ENCODE results near the gene HERPUD1.
"Not testable (repeated sequence)": the region's sequence is repeated elsewhere in the genome, so short reads cannot be mapped to it uniquely, and the experiment has no call there.

HERPUD1 gene, protein sequence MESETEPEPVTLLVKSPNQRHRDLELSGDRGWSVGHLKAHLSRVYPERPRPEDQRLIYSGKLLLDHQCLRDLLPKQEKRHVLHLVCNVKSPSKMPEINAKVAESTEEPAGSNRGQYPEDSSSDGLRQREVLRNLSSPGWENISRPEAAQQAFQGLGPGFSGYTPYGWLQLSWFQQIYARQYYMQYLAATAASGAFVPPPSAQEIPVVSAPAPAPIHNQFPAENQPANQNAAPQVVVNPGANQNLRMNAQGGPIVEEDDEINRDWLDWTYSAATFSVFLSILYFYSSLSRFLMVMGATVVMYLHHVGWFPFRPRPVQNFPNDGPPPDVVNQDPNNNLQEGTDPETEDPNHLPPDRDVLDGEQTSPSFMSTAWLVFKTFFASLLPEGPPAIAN

DNA sequence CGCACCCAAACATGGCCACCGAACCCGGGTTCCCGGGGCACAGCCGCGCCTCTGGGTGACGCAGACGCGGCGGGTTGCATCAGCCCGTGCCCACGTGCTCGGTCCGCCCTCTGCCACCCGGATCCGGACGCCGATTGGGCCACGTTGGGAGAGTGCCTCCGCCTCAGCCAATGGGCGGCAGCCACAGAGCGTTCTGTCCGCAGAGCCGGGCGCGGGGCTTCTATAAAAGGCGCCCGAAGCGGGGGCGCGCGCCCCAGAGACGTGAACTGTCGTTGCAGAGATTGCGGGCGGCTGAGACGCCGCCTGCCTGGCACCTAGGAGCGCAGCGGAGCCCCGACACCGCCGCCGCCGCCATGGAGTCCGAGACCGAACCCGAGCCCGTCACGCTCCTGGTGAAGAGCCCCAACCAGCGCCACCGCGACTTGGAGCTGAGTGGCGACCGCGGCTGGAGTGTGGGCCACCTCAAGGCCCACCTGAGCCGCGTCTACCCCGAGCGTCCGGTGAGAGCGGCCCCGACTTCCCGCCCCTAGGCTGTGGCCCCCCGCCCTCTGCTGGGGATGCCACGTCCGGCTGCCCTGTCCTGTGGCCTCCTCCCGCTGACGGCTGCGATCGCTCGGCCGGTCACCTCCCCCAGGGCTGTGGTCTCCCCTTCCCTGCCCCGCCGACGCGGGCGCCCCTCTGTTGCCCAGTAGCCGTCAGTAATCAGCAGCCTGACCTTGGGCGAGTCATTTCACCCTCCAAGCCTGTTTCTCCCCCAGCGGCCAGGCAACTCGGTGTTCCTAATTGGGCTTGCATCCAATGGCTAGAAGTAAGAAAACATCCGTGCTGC, at the start of gene HERPUD1:
Gene HERPUD1 (plus strand): TSS at position 251 of the 829 bp plus-strand sequence. CDS start 103 bp downstream, at position 354.
- H3K27ac ChIP-seq, result peak within 1 kb of the TSS; percentile 96

DNA sequence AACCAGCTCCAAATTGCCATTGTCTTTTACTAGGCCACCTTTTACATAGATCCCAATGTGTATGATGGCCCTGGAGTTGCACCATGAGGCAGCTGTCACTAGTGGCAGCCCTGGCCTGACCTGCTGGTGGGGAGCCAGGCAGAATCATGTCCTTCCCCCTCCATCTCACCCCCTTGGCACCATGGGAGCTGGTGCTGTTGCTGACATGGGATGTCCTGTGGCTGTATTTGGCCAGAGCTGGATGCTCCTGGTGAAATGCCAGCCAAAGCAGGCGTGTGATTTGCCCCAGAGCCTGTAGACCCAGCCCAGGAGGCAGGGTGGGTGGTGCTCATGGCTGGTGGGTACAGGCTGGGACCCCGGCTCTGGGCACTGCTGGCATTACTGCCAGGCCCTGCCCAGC, 48.4 kb upstream of the HERPUD1 start:
- no peak overlapping the region for H3K27ac ChIP-seq
- TF ChIP-seq, protein P1, sequence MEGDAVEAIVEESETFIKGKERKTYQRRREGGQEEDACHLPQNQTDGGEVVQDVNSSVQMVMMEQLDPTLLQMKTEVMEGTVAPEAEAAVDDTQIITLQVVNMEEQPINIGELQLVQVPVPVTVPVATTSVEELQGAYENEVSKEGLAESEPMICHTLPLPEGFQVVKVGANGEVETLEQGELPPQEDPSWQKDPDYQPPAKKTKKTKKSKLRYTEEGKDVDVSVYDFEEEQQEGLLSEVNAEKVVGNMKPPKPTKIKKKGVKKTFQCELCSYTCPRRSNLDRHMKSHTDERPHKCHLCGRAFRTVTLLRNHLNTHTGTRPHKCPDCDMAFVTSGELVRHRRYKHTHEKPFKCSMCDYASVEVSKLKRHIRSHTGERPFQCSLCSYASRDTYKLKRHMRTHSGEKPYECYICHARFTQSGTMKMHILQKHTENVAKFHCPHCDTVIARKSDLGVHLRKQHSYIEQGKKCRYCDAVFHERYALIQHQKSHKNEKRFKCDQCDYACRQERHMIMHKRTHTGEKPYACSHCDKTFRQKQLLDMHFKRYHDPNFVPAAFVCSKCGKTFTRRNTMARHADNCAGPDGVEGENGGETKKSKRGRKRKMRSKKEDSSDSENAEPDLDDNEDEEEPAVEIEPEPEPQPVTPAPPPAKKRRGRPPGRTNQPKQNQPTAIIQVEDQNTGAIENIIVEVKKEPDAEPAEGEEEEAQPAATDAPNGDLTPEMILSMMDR (conservative IDR thresholded peaks at IDR 0.05), result no peak
- no peak for TF ChIP-seq ZFX (IDR thresholded peaks at IDR 0.05)

More for the DNA sequence above, at the start of gene HERPUD1:
- TF ChIP-seq ZFX (IDR thresholded peaks at IDR 0.05), result no peak
- TF ChIP-seq, protein P1 (conservative IDR thresholded peaks at IDR 0.05), result no peak

DNA sequence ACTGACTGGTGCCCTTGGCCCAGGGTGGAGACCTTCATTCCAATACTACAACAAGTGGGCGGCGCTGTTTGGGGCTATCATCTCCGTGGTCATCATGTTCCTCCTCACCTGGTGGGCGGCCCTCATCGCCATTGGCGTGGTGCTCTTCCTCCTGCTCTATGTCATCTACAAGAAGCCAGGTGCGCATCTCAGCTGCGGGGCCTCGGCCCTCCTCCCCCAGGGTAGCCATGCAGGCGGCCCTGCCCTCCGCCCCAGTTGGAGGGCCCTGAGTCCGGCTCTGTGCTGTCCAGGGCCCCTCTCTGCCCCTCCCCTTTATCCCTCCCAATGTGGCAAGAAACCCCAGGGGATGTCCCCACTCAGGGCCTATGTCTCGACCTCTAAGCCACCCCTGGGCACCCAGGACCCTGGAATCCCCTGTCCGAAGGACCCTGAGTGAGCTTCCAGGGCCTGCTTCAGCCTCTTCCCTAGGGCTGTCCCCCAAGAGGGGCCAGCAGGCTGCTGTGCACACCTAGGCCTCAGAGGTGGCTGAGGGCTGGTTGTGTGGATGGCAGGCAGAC, 47.8 kb upstream of the HERPUD1 start:
- no peak overlapping the region for H3K27ac ChIP-seq
- TF ChIP-seq ZFX (IDR thresholded peaks at IDR 0.05), result no peak
- TF ChIP-seq, protein P1 (conservative IDR thresholded peaks at IDR 0.05), result no peak

DNA sequence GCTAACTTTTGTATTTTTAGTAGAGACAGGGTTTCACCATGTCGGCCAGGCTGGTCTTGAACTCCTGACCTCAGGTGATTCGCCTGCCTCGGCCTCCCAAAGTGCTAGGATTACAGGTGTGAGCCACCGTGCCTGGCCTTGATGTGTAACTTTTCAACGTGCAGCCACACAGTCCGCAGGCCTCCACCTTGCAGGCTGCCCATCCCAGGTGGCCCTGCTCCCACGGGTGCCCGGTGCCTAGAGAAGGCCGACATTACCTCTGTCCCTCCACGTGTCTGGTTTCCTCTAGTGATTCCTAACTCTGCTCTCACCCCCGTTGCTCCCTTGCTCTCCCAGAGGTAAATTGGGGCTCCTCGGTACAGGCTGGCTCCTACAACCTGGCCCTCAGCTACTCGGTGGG, 47.0 kb upstream of the HERPUD1 start:
- not testable (repeated sequence) for H3K27ac ChIP-seq

DNA sequence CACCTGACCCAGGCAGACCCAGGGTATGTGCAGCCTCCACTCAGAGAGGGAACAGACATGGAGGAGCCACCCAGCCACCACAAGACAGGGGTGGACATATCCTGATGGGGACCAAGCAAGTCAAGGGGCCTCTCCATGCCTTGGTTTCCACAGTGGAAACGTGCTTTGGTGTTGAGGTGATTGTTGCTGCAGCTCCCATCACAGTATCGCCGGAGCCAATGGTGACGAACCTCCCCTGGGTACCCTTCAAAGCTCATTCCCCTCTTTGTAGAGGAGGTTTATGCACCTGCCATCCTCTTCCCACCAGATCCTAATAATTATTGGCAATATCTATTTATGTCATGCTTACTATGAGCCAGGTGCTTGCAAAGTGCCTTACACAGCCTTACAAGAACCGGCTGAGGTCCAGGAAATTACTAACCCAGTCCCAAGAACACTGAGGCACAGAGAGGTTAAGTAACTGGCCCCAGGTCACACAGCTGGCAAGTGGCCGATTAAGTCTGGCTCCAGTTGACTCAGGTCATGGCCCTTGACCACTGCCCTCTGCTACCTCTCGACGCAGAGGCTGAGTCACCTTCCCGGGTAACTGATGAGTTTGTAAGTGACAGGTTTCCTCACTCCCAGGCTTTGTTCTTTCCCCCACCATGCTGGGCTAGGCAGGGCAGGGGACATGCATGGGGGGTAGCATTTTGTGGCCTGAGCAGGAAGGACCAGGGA, 46.3 kb upstream of the HERPUD1 start:
- TF ChIP-seq, protein P1 (conservative IDR thresholded peaks at IDR 0.05), result no peak
- TF ChIP-seq ZFX (IDR thresholded peaks at IDR 0.05), result no peak
- H3K27ac ChIP-seq, result no peak overlapping the region

DNA sequence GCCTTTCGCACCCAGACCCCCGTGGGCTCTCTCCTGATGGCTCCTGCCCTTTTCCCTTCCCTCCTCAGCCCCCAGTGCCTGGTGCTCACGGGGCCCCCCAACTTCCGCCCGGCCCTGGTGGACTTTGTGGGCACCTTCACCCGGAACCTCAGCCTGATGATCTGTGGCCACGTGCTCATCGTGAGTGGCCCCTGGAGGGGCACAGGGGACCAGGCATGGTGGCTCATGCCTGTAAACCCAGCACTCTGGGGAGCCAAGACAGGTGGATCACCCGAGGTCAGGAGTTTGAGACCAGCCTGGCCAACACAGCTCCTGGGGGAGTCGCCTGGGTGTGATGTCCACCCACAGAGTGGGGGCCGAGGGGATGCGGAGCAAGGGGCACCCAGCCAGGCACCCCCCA, 45.6 kb upstream of the HERPUD1 start:
- TF ChIP-seq, protein P1 (conservative IDR thresholded peaks at IDR 0.05), result no peak
- TF ChIP-seq ZFX (IDR thresholded peaks at IDR 0.05), result no peak
- no peak overlapping the region for H3K27ac ChIP-seq

DNA sequence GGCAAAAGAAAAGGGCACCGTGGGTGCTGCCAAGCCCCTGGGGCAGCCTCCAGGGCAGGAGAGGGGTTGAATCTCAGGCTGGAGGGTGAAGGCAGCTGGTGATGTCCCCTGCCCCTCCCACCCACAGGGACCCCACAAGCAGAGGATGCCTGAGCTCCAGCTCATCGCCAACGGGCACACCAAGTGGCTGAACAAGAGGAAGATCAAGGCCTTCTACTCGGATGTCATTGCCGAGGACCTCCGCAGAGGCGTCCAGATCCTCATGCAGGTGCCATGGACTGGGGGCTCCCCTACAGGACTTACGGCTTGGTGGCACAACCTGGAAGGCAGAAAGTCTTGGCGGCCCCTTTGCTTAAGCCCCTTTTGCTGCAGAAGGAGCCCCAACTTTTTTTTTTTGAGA, 45.1 kb upstream of the HERPUD1 start:
- TF ChIP-seq, protein P1 (conservative IDR thresholded peaks at IDR 0.05), result no peak
- TF ChIP-seq ZFX (IDR thresholded peaks at IDR 0.05), result no peak
- no peak overlapping the region for H3K27ac ChIP-seq
